GM21360 (cell line): Measurements from ENCODE around the gene ANG.
"Not testable (repeated sequence)": the region's sequence is repeated elsewhere in the genome, so short reads cannot be mapped to it uniquely, and the experiment has no call there.

Experiments used
- ATAC-seq: cut with Tn5 transposase; IDR thresholded peaks from one replicate; pipeline ENCODE4 v1.9.1; 2021; ENCODE audit warnings: mild to moderate bottlenecking, moderate library complexity; ENCODE audit not compliant: unreplicated experiment

ANG gene

GRCh38 chr14:20688167-20688839 lies at the start of gene ANG:
Gene ANG (plus strand): TSS chr14:20688764. CDS start chr14:20693565, 4,801 bp downstream.
- ATAC-seq: no peak

GRCh38 chr14:20641591-20641990 lies 47.0 kb upstream of the ANG start, which contains the start of gene OR6S1:
Gene OR6S1 (minus strand): TSS chr14:20641691. CDS start chr14:20641691, 0 bp downstream.
- ATAC-seq: no peak

GRCh38 chr14:20642182-20642581 lies 46.4 kb upstream of the ANG start:
- ATAC-seq: no peak

DNA sequence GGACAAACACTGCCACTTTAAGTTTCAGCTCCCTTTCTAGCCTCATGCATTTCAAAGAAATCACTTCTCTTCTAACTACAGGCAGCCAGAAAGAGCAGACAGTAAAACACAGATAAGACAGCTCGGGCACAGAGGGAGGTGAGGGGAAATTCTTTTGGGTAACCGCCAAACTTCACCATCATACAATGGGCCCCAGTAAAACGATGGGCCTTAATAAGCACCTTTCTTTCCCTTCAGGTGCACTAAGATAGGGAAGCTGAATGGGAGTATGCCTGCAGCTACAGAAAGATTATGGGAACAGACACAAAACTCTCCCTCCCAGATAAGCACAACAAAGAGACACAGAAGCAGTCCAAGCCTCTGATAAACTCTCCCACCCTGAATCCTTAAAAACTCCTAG lies 45.8 kb upstream of the ANG start:
- ATAC-seq: not testable (repeated sequence)

GRCh38 chr14:20644520-20644919 lies 44.0 kb upstream of the ANG start:
- no peak for ATAC-seq

DNA sequence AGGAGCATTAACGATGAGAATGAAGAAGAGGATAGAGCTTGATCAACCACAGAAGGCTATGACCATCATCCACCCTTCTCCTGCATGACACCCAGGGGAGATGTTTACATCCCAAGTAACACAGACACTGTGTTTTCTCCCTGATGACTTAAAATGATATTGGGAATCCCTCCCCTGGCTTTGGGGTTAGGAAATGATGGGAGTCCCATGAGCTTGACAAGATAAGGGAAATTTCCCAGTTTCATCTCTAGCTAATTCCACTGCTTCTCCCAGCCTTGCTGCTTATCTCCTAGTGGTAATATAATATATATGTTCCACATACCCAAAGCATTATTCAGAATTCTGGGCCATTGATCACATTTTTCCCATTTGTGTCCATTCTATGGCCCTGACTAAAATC lies 43.1 kb upstream of the ANG start:
- ATAC-seq: no peak

GRCh38 chr14:20652996-20653975 lies 35.3 kb upstream of the ANG start:
- no peak for ATAC-seq

DNA sequence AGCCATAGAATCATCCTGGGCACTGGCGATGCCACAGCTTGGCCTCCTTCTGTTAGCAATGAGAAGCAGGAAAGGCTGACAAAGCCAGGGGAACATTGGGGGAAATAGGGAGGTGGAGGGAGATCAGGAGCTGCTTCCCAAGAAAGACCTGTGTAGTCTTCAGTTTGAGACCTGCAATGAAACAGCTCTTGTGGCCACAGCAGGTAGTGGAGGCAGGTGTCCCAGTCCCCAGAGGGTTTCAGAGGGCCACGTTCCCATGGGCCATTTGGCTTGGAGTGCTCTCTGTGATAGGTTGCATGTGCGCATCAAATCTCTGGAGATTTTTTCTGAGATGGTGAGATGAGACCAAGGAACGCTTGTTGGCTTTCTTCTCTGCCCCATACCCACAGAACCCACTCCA lies 32.7 kb upstream of the ANG start:
- no peak for ATAC-seq

DNA sequence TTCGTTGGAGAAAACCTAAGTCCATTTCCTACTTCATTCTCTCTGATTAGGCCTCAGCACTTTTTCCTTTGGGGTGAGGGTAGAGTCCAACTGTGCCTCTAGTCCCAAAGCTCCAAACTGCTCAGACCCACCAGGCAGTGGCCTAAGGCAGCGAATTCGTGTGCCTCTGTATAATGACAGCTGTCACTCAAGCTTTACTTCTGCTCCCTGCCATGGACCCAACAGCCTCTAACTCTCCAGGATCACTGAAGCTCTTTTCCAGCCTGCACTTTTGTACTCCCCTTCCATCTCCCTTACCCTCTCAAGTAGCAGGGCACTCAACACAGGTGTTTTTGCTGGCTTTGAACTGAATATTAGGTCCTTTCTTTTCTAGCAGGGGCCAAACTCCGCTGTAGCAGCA lies 32.3 kb upstream of the ANG start:
- ATAC-seq: no peak

DNA sequence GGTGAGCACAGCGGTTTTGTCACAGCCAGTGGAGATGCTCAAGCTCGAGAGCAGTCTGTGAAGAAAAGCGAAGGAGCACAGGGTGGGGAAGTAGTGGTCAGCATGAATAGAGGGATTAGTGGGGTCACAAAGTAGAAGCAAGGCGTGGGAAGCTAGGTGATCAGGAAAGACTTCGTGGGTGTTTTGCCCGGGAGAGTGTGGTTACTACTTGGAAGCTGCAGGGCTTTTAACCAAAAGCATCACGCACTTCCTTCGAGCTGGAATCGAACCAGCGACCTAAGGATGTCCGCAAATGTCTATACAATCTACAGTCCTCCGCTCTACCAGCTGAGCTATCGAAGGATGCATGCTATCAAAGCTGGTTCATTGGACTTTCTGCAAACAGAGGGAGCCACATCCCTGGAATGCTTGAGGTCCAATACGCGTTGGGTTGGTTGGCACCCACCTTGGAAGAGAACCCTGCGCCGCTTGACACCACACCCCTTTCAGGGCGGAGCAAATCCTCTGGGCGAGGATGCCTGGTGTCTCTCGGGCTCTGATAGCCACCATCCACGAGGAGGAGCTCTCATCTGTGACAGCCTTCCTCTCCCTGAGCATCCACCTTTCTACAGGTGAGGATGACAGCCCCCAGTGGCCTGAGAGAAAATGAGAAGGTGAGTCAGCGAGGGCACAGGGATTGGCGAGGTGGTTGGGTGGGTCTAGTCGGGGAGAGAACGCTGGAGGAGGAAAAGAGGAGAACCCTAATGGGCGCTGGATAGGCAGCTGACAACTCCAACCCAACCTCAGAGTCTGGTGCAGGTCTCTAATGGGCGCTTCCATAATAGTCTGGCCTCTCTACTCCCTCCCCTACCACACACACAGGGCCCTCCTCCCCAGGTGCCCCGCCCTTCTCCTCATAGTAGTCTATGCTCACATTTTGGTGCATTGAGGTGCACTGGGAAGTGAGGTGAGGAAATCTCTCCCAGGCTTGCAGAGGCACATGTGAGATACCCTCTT lies 31.1 kb upstream of the ANG start:
- no peak for ATAC-seq

DNA sequence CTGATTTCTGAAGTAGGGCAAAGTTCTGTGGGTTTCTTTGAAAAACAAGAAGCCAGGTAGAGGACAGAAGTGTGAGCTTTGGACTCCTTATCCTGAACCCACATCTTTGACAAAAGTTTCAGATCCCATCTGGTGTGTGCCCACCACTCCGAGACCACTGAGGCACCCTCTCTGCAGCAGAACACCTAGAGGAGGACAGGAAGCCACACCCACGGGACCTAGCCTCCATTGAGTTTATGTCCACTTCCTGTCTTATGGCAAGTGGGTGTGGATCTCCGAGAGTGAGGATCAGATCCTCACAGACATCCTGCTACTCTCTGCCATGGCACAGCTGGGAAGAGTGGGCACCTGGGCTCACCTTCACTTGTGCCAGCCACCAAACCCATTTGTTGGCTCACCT lies 30.3 kb upstream of the ANG start:
- no peak for ATAC-seq

- no peak for ATAC-seq
Measured at GRCh38 chr14:20659336-20659735, 29.2 kb upstream of the ANG start.

DNA sequence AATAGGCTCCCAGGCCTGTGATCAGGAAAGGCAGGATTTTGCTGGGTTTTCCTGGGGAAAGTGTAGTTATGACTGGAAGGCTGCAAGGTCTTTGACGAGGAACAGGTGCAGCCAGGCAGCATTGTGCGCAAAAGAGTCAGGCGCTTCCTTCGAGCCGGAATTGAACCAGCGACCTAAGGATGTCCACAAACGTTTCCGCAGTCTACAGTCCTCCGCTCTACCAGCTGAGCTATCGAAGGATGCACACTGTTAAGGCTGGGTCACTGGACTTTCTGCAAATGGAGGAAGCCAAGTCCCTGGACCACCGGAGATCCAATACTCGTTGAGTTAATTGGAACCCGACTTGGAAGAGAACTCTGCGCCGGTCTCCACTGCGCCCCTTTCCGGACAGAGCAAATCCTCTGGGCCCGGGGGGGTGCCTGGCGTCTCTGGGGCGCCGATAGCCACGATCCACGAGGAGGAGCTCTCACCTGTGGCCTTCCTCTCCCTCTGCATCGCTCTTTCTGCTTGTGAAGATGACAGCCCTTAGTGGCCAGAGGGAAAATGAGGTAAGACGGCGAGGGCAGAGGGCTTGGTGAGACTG lies 28.7 kb upstream of the ANG start:
- no peak for ATAC-seq

GRCh38 chr14:20661197-20661596 lies 27.4 kb upstream of the ANG start:
- ATAC-seq: no peak

- no peak for ATAC-seq
Measured at GRCh38 chr14:20662968-20663732, 25.4 kb upstream of the ANG start.

DNA sequence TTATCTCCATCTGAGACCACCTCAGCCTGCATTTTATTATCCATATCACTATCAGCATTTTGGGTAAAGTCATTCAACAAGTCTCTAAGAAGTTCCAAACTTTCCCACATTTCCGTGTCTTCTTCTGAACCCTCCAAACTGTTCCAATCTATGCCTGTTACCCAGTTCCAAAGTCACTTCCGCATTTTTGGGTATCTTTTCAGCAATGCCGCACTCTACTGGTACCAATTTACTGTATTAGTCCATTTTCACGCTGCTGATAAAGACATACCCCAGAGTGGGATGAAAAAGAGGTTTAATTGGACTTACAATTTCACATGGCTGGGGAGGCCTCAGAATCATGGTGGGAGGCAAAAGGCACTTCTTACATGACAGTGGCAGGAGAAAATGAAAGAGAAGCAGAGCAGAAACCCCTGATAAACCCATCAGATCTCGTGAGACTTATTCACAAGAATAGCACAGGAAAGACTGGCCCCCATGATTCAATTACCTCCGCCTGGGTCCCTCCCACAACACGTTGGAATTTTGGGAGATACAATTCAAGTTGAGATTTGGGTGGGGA lies 22.1 kb upstream of the ANG start:
- not testable (repeated sequence) for ATAC-seq

DNA sequence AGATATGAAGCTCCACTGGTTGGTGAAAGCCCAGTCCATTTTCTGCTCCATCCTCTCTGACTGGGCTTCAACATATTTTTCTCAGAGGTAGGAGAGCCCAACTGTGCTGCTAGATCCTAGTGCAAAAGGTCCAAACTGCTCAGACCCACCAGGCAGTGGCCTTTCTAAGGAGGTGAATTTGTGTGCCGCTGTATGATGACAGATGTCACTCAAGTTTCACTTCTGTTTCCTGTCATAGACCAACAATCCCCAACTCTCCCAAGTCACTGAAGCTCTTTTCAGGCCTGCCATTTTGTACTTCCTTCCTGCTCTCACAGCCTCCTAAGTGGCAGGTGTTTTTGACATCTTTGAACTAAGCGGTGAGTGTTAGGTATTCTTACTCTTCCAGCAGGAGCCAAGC lies 20.6 kb upstream of the ANG start:
- peak; percentile 71 for ATAC-seq

GRCh38 chr14:20668969-20669368 lies 19.6 kb upstream of the ANG start:
- ATAC-seq: no peak

DNA sequence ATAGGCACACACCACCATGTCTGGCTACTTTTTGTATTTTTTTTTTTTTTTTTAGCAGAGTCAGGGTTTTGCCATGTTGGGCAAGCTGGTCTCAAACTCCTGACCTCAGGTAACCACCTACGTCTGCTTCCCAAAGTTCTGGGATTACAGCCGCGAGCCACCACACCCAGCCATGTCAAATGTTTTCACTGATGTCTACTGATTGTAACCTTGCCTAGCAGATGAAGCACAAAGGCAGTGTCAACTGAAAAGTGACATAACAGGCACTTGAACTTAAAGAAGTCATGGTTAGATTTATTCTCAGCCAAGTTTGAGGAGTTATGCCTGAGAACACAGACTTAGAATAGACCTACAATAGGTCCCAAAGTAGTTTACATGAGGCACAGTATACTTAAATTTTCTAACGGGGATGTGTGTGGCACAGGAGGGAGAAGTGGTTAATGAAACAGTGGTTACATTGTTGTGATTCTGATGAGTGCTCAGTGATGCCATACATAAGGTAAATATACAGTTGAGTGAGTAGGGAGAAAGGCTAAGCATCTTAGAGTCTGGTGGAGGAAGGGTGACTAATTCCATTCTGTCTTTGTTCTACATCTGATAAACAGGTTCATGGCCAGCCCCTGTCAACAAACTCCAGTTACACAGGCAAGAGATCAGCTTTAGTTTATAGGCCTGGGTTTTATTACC lies 16.8 kb upstream of the ANG start:
- peak; percentile 35 for ATAC-seq
